HL-60/S4 treated with phorbol 12-myristate 13-acetate at 8.2 ng/mL for 4 days and 3 days (cell line): ENCODE data around the gene BMF.
"Not testable (repeated sequence)": the region's sequence is repeated elsewhere in the genome, so short reads cannot be mapped to it uniquely, and the experiment has no call there.

Experiments used
- in situ Hi-C: fragments of 300-500 bp; cut with MboI; formaldehyde crosslinking; loops from 2 replicates; pipeline ENCODE4 v1.15.0; 2022; ENCODE audit warnings: low sequenced_read_pairs

BMF gene

DNA sequence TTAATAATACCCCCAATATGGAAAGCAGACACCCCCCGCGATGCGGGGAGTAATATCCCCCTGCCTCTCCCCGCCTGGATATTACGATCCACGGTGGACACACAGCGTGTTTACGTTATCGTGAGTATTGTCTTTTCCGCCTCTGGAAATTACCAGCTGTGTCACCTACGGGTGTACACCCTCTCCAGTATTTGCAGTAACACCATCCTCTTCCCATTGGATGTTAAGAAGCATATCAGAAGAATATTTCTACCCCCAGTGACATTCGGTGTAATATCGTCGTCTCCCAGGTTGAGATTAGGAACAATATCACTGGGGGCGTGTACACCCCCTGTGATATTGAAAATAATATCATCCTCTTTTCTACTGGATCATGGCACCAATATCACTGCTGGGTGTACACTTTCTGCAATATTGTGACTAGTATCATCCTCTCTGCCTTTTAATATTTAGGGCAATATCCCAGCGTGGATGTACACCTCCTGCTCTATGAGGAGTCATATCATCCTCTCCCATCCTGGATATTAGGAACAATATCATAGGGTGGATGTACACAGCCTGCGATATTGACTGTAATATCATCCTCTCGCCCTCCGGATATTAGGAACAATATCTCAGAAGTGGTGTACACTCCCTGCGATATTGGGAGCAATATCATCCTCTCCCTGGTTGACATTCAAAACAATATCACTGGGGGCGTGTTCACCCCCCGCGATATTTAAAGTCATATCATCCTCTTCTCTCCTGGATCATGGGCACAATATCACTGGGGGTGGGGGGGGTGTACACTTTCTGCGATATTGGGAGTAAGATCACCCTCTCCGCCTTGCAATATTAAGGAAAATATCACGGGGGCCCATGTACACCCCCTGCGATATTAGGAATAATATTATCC lies 20.3 kb upstream of the BMF start:
- in situ Hi-C loops: no loop called here

DNA sequence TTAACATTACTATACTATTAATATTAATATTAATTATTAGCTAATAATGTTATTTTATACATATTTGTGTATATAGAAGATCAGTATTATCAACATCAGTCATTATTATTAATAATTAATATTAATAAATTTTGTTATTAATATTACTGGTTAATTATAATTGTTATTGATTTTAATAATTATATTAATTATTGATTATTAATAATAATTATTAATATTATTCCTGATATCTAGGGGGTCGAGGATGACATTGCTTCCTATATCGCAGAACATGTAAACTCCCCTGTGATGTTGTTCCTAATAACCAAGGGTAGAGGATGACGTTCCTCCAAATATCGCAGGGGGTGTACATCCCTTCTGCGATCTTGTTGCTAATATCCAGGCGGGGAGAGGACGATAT lies 17.3 kb upstream of the BMF start:
- in situ Hi-C loops: no loop called here

DNA sequence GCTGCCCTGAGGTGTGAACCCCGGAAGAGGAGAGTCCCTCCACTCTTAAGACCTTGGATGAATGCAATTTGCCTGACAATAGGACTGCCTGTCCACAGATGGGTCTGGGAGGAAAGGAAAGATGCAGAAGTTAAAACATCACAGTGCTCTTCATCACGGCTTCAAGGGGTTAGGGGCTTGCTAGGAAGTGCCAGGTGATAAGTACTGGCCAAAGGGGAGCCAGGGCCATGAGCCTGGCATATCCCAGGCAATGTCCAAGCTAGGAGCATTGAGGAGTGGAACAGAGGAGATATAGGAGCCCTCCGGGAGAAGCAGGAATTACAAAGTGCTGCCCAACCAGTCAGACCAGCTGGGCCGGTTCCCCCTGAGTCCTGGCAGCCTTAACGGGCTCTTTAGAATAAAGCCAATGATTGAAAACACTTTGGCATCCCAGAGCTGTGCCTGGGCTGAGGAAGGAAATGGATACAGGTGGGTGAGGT lies 16.2 kb upstream of the BMF start:
- in situ Hi-C loops: not testable (repeated sequence)

DNA sequence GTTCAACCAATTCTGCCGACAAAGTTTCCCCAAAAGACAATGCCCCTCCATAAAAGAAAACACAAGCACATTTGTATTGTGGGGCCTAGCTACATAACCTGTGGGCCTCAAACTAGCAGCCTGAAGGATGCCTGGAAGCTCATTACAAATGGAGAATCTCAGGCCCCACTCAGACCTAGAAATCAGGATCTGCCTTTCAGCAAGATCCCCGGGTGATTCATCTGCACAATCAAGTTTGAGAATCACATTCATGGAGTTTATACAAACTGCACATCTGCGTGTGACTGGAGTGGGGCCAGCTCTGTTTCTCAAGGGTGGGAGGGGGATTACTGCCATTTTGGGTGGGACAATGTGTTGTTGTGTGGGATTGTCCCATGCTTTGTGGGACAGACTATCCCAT lies 15.7 kb upstream of the BMF start:
- in situ Hi-C loops: not testable (repeated sequence)

DNA sequence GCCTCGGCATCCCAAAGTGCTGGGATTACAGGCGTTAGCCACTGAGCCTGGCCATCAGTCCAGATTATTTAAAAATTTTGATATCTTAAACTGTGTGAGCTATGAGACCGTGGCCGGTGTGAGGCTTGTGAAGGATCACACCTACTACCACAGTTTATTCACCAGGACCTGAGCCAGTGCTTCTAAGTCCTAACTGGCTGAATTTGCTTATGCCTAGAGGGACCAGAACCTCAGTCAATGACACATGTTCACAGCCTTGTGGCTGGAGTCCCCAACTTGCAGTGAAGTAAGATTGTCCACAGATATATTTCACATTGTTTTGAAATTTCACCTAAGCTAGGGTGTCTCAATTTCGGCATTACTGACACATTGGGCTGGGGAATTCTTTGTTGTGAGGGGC lies 15.2 kb upstream of the BMF start:
- in situ Hi-C loops: not testable (repeated sequence)

DNA sequence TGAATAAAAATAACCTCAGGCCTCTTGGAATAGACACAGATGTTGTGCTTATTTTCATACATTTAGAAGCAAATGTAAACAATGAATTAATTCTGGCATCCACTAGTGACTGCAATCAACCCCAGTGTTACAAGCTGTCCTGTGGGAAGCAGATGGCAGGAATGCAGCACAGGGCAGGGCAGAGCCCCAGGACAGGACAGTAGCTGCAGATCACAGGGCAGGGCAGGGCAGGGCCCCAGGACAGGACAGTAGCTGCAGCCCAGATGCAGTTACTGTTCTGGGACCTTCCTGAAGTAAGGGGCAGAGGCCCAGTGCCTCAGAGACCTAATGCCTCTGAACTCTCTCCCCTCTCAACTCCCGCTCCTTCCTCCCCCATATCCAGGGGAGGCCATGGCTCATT lies 14.3 kb upstream of the BMF start:
- in situ Hi-C loops: not testable (repeated sequence)

DNA sequence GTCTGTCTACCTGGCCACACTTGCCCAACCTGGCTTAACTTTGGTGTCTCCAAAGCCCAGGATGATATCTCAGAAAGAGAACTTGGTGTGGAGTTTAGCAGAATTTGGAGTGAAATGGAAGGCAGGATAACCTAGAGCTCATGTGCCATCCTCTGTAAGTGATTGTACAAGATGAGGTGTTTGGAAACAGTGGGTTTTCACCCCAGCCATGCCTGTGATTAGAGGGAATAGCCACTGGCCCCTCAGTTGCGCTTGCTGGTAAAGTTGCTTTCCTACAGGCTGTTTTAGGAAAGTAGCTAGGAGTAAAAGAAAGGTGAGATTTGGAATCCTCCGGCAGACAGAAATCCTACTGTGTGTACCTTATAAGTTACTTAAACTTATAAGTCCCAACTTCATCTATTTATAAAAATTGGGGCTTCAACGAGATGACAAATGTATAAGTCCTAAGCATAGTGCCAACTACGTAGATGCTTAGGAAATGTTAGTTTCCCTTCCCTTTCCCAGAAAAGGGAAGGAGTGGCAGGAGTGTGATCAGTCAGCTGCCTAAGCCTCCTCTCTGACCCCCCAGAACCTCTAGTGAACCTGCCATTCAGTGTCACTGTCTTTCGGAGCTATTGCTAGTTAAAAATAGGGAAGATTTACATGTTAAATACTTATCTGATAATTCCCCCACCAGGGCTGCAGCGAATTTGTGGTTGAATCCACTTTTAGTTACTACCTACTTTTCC lies 13.4 kb upstream of the BMF start:
- in situ Hi-C loops: no loop called here

DNA sequence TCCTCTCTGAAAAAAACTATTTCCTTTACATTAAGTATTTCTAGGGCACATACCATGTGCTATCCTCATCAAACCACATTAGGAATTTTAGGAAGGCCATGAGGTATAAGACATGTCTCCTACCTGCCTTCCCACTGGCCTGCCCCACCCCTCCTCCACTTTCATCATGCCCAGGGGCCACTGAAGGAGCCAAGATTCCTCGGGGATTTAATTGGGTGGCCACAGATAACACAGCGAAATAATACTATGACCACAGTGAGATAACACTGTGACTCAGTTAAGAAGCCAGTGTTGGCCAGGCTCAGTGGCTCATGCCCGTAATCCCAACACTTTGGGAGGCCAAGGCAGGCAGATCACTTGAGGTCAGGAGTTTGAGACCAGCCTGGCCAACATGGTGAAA lies 9.8 kb upstream of the BMF start:
- in situ Hi-C loops: no loop called here

DNA sequence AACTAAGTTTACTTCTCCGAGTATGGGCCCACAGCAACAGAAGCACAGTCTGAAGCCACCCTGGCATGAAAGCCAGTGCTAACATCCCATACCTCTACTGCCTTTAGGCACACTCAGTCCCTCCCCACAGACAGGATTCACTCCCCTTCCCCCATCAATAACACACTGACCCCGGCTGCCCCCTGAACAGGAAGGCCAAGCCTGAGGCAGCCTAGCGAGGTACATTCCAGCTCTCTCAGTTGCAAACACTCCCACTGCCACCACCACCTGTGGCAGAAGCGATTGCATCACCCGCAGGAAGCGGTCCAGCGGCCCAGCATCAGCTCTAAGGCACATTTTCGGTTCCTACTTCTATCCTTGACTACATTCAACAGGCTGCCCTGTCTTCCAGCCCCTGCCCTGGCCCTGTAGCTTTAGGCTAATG lies 7.0 kb upstream of the BMF start:
- in situ Hi-C loops: no loop called here

DNA sequence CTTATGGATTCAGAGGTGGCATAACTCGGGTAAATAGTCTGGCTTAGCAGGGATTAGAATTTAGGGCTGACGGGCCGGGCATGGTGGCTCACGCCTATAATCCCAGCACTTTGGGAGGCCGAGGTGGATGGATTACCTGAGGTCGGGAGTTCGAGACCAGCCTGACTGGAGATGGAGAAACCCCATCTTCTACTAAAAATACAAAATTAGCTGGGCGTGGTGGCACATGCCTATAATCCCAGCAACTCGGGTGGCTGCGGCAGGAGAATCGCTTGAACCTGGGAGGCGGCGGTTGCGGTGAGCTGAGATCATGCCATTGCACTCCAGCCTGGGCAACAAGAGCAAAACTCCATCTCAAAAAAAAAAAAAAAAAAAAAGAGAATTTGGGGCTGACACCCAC lies 6.4 kb upstream of the BMF start:
- in situ Hi-C loops: not testable (repeated sequence)

DNA sequence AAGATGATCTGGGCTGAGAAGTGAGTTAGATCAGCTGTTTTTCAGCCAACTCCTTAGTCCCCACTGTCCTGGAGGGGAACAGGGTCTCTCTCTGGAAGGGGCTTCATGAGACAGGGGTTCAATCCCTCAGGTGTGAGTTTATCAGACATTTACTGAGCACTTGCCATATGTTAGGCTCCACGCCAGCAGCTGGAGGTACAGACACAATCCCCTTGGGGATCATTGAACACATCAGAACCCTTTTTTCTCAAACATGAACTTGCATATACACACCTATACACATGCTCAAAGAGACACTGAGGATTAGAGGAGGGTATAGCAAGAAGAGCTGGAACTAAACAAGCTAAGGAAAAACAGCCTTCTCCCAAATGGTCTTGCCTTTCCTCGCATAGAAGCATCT lies 5.5 kb upstream of the BMF start:
- in situ Hi-C loops: no loop called here

DNA sequence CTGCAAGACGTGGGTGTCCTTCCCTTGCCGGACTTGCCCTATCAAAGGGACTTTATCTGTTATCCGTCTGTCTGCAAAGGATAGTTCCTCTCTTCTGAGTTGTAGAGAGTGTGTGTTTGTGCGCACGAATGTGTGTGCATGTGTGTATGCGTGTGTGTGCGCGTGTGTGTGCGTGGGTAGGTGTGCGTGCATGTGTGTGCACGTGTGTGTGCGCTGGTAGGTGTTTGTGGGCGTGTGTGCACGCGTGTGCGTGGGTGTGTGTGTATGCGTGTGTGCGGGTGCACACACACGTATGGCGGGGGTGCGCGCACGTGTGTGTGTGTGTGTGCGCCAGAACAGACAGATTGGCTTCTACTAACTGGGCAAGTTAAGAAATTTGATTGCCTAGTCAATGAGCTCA lies 4.1 kb upstream of the BMF start:
- in situ Hi-C loops: no loop called here

DNA sequence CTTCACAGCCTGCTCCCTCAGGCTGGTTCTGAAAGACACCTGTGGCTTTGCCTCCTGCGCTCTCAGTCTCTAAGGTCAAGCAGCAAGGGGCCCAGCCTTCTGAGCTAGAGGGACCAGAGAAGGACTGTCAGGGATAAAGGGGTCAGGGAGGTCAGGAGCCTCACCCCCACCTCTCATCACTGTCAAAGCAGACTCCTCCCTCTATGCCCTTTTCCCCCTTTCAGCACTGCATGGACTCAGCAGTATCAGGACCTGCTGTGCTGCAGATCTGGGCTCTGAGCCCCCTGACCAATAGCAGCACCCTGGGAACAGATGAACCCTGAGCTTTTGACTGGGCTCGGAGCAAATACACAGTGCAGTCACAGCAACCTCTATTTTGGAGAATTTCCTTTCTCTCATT lies 3.2 kb upstream of the BMF start:
- in situ Hi-C loops: no loop called here

DNA sequence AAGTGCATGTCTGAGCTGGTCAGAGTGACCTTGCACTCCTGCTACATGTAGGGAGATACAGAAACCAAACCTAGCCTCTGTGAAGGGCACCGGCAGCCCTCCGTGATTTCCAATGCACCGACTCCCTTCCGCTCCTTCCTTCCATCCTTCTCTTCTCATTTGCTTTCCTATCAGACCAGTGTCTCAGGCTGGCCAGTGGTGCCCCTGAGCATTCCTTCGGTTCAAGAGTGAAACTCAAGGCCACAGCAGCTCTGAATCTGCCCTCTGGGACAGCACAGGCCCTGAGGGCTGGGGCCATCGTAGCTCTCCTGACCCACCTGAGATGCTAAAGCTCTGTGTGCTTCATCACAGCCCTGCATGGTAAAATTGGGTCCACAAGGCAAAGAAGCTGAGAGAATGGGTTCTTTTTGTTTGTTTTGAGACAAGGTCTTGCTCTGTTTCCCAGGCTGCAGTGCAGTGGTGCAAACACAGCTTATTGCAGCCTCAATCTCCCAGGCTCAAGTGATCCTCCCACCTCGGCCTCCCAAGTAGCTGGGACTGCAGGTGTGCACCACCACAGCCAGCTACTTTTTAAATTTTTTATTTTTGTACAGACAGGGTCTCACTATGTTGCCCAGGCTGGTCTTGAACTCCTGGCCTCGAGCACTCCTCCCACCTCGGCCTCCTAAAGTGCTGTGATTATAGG lies 2.3 kb upstream of the BMF start:
- in situ Hi-C loops: no loop called here

DNA sequence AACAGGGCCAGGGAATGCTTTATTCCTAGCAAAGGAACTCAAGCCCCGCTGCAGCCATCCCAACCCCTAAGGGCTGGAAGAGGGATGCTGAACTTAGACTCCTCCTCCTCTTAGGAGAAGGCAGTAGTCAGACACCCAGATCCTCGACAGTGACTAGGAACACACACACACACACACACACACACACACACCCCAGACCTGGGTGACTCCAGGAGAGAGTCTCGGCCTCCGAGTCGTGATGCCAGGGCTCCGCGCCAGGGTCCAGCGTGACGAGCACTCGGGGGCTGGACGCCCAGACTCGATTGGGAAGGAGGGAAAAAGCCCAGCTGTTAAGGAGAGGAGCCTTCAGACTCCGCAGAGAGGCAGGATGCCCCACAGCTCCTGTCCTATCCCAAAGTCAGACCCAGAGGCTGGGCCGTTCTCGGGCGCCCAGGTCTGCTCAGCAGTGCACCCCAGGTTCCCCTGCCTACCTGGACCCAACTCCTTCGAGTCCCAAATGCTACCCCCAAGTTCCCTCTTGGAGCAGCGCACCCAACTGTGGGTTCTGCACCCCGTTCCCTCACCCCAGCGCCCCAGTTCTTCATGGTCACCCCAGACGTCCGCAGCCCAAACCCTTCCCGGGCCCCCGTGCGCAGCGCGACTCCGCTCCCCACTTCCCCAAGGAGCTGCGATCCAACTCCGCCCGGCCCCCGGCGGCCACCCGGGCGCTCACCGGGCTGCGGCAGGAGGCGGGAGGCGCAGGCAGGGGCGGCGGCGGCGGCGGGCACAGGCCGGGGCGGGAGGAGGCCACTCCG lies 421 bp downstream of the BMF start:
- in situ Hi-C loops: no loop called here

DNA sequence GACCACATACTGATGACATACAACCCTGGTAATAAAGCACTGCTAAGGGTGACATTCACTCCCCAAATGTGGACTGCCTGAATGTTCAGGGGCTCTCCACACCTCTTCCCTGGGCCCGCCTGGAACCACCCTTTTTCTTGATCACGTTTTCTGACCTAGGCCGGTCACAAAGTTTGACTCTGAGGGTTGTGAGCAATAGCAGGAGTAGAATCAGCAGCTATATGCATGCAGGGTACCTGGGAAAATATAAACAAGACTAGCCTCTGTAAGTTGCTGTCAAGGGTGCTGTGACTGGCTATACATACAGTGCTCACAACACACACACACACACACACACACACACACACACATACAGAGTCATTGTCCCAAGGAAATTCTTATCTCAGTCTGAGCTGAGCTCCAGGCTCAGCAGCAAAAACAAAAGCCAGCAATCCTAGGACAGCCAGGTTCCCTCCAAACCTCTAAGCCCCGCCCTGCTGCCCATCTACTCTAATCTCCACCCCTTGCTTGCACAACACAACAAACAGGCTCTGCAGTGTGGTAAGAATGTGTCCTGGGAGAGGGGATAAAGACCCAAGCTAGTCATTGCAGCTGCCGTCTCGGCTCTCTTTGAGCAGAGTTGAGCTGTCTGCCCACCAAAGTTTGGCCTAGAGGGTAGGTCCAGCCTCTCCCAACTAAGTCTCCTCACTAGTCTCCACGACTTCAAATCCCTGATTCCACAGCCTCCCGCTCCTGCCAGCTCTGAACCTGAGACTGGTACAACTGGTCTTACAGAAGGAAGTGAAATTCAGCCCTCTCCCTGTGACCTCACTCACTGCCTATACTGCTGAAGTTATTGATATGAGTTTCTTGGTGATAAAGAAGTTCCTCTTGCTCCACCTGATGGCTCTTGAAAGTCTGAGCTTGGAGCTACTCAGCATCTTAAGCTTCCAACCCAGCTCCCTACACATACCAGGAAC lies 2.2 kb downstream of the BMF start:
- in situ Hi-C loops: no loop called here

DNA sequence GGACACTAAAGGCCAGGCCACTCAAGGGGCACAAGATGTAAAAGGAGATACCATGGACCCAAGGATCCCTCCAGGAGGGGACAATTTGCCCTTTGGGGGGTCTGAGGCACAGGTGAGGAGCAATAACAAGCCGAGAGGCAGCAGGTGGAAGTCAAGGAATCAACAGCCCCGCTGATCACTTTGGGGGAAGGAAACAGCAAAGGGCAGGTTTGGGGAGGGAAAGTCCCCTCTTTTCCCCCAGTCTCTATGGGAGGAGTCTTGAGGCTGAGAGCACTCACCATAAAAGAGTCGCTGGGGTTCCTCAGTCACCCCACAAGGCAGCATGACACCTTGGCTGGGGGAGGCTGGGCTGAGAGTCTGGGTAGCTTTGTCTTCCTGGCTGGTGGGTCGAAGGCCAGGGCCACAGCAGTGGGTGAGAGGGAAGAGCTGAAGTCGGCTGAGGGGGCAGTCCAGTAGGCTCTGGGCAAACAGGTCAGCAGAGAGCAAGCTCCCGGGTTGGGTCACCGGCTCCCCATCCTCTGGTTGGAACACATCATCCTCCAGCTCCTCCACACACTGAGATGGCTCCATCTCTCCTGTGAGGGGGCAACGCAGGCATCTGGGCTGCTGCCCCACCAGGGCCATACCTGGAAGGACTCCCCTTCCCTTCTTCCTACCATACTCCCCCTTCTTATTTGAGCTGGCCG lies 3.0 kb downstream of the BMF start:
- in situ Hi-C loops: no loop called here

DNA sequence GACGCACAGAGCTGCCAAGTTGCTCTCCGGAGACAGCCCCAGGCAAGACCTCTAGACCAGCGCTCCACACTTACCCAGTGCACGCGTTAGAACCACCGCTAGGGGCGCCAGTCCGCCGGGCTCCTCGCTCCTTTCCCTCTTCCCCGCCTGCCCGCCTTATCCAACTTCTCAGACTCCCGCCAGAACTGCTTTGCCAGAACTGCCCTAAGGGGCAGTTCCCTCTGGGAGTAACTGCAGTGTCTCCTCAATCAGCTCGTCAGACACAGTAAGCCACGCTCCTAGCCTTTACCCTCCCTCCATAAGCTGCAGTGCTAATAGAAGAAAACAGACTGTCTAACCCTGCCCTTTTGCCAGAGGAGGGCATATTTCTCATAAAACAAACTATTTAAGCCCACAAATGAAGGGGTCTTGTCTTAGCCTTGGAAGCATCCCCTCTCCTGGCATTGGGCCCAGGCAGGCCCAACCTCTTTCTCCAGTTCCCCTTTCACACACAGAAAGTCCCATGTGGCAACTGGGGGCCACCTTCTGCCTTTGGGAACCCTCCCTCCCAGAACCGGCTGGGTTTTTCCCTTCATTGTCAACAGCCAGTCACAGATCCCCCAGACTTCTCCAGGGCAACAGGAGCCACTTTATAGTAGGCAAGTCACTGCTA lies 3.7 kb downstream of the BMF start:
- in situ Hi-C loops: no loop called here
